ENCODE results near the gene MEIG1.
"Not testable (repeated sequence)": the region's sequence is repeated elsewhere in the genome, so short reads cannot be mapped to it uniquely, and the experiment has no call there.

The MEIG1 gene

GRCh38 chr10:14936584-14936983 lies 22.6 kb upstream of the MEIG1 start:
- peaks cover 40% of the 10 kb centered on the region for H3K36me3 Mint-ChIP-seq (ENCODE audit: low read depth)
- H3K4me3 Mint-ChIP-seq = no peak overlapping the region
- H3K9me3 Mint-ChIP-seq = no peaks in the 10 kb centered on the region
- H3K27ac Mint-ChIP-seq = no peak overlapping the region
- TF ChIP-seq CTCF (IDR thresholded peaks at IDR 0.05; ENCODE audit: unreplicated experiment in 3 of 3) = no peak
- H3K27me3 Mint-ChIP-seq (ENCODE audit: low read depth) = no peaks in the 10 kb centered on the region
- peaks cover 6% of the 10 kb centered on the region for H3K4me1 Mint-ChIP-seq

GRCh38 chr10:14938971-14939370 lies 20.2 kb upstream of the MEIG1 start:
- not testable (repeated sequence) for H3K4me1 Mint-ChIP-seq, H3K4me3 Mint-ChIP-seq

GRCh38 chr10:14942147-14942949 lies 16.8 kb upstream of the MEIG1 start:
- not testable (repeated sequence) for H3K9me3 Mint-ChIP-seq; H3K4me1 Mint-ChIP-seq; H3K27me3 Mint-ChIP-seq (ENCODE audit: low read depth); H3K27ac Mint-ChIP-seq; H3K4me3 Mint-ChIP-seq
- peaks cover 24% of the 10 kb centered on the region for H3K36me3 Mint-ChIP-seq (ENCODE audit: low read depth)

More at GRCh38 chr10:14938971-14939370, 20.2 kb upstream of the MEIG1 start:
- peaks cover 24% of the 10 kb centered on the region for H3K36me3 Mint-ChIP-seq (ENCODE audit: low read depth)
- not testable (repeated sequence) for H3K27ac Mint-ChIP-seq; H3K27me3 Mint-ChIP-seq (ENCODE audit: low read depth); H3K9me3 Mint-ChIP-seq

- H3K36me3 Mint-ChIP-seq (ENCODE audit: low read depth) = peaks cover 25% of the 10 kb centered on the region
- H3K27ac Mint-ChIP-seq; H3K27me3 Mint-ChIP-seq (ENCODE audit: low read depth): not testable (repeated sequence)
Measured at GRCh38 chr10:14942950-14943338, 16.2 kb upstream of the MEIG1 start.

GRCh38 chr10:14945108-14945507 lies 14.1 kb upstream of the MEIG1 start:
- Mint-ChIP-seq H3K9me3 (no peaks in the 10 kb centered on the region), H3K27me3 (ENCODE audit: low read depth) (no peaks in the 10 kb centered on the region), H3K4me3 (no peak overlapping the region), H3K36me3 (ENCODE audit: low read depth) (peaks cover 23% of the 10 kb centered on the region), H3K27ac (no peak overlapping the region), H3K4me1 (no peaks in the 10 kb centered on the region)
- TF ChIP-seq CTCF (IDR thresholded peaks at IDR 0.05; ENCODE audit: unreplicated experiment in 3 of 3) = no peak

More at GRCh38 chr10:14942950-14943338, 16.2 kb upstream of the MEIG1 start:
- H3K4me1 Mint-ChIP-seq, H3K9me3 Mint-ChIP-seq, H3K4me3 Mint-ChIP-seq: not testable (repeated sequence)

- H3K36me3 Mint-ChIP-seq (ENCODE audit: low read depth) = peaks cover 22% of the 10 kb centered on the region
- H3K4me1 Mint-ChIP-seq = peaks cover 7% of the 10 kb centered on the region
- H3K27me3 Mint-ChIP-seq (ENCODE audit: low read depth) = no peaks in the 10 kb centered on the region
- no peak for TF ChIP-seq CTCF (IDR thresholded peaks at IDR 0.05; ENCODE audit: unreplicated experiment in 3 of 3)
- H3K9me3 Mint-ChIP-seq = no peaks in the 10 kb centered on the region
- no peak overlapping the region for H3K27ac Mint-ChIP-seq
- H3K4me3 Mint-ChIP-seq = no peak overlapping the region
Measured at GRCh38 chr10:14947268-14947667, 11.9 kb upstream of the MEIG1 start.

- Mint-ChIP-seq H3K27me3 (ENCODE audit: low read depth) (no peaks in the 10 kb centered on the region), H3K4me3 (peak overlapping the region in 1 of 3 experiments; percentile 18), H3K4me1 (peaks cover 16% of the 10 kb centered on the region), H3K27ac (no peak overlapping the region), H3K9me3 (no peaks in the 10 kb centered on the region), H3K36me3 (ENCODE audit: low read depth) (peaks cover 18% of the 10 kb centered on the region)
- no peak for TF ChIP-seq CTCF (IDR thresholded peaks at IDR 0.05; ENCODE audit: unreplicated experiment in 3 of 3)
Measured at GRCh38 chr10:14949291-14949690, 9.9 kb upstream of the MEIG1 start.

Measured in nephron (organoid).